Activated CD8-positive, alpha-beta memory T cell treated with anti-CD3 and anti-CD28 coated beads for 36 hours (primary cell): ENCODE results near the gene ITPR2. TPM values are rescaled to one million over a fixed set of nuclear protein-coding genes. Genes with fewer than 3 reads are reported as not detected.
"Not testable (repeated sequence)": the region's sequence is repeated elsewhere in the genome, so short reads cannot be mapped to it uniquely, and the experiment has no call there.

Source experiments
- CTCF ChIA-PET: fragments of 350-600 bp; sonication (Branson Sonifier 250); formaldehyde crosslinking; loops from one replicate; lab custom pipeline; 2021; ENCODE audit warnings: antibody characterized with exemption; lab: Charles Lee
- POLR2A ChIA-PET: fragments of 350-600 bp; sonication (Branson Sonifier 250); formaldehyde crosslinking; loops from one replicate; lab custom pipeline; 2021; ENCODE audit warnings: antibody characterized with exemption; lab: Charles Lee
- total RNA-seq, 2 experiments: library from RNA; stranded (reverse); gene quantifications; one replicate each; pipeline ENCODE4 v1.2.3, GENCODE V29; 2021

ITPR2 gene
- total RNA-seq, 2 experiments from 2014 or later = 27.0 to 28.6 TPM

- POLR2A ChIA-PET = no interaction called here
- CTCF ChIA-PET = no interaction called here
These were observed 32.1 kb downstream of the ITPR2 start for GRCh38 chr12:26800858-26801257.

GRCh38 chr12:26800347-26800746, 32.6 kb downstream of the ITPR2 start:
- ChIA-PET CTCF (no interaction called here), POLR2A (no interaction called here)

- CTCF ChIA-PET = no interaction called here
- POLR2A ChIA-PET = no interaction called here
These were observed 33.3 kb downstream of the ITPR2 start for GRCh38 chr12:26799741-26800140.

- CTCF ChIA-PET = no interaction called here
- POLR2A ChIA-PET = no interaction called here
These were observed 34.4 kb downstream of the ITPR2 start for GRCh38 chr12:26798640-26799039.

- POLR2A ChIA-PET = no interaction called here
- CTCF ChIA-PET = no interaction called here
These were observed 35.0 kb downstream of the ITPR2 start for GRCh38 chr12:26798023-26798422.

GRCh38 chr12:26795910-26796309, 37.1 kb downstream of the ITPR2 start:
- CTCF ChIA-PET = no interaction called here
- POLR2A ChIA-PET = no interaction called here

- POLR2A ChIA-PET = no interaction called here
- CTCF ChIA-PET = interaction anchor here (1.2 to 1.4 kb wide), 3 partner anchors 12 to 223 kb away, joined by 3 to 4 read pairs (median 3); partner anchors contain the start of genes ITPR2 and TM7SF3
These were observed 41.6 kb downstream of the ITPR2 start for GRCh38 chr12:26791301-26791791.

- CTCF ChIA-PET = interaction anchor here (0.7 to 1.2 kb wide), 2 partner anchors 17 to 223 kb away, joined by 3 read pairs; partner anchors contain the start of gene TM7SF3
- POLR2A ChIA-PET = no interaction called here
These were observed 42.4 kb downstream of the ITPR2 start for GRCh38 chr12:26790645-26790994.

GRCh38 chr12:26789731-26790644, 43.0 kb downstream of the ITPR2 start:
- CTCF ChIA-PET = interaction anchor here (0.7 kb wide), 1 partner anchor 18 kb away, joined by 3 read pairs; no protein-coding TSS in a partner anchor
- POLR2A ChIA-PET = no interaction called here

GRCh38 chr12:26786865-26787514, 46.0 kb downstream of the ITPR2 start:
- ChIA-PET POLR2A (interaction anchor here (0.6 kb wide), 1 partner anchor 19 kb away, joined by 12 read pairs; no protein-coding TSS in a partner anchor), CTCF (interaction anchor here (0.6 kb wide), 1 partner anchor 1526 kb away, joined by 3 read pairs; no protein-coding TSS in a partner anchor)

- CTCF ChIA-PET = interaction anchor here (0.6 kb wide), 1 partner anchor 1525 kb away, joined by 3 read pairs; no protein-coding TSS in a partner anchor
- POLR2A ChIA-PET = interaction anchor here (0.6 kb wide), 1 partner anchor 19 kb away, joined by 12 read pairs; no protein-coding TSS in a partner anchor
These were observed 46.5 kb downstream of the ITPR2 start for GRCh38 chr12:26786491-26786864.

GRCh38 chr12:26783816-26784379, 49.1 kb downstream of the ITPR2 start:
- POLR2A ChIA-PET, CTCF ChIA-PET: not testable (repeated sequence)

GRCh38 chr12:26783131-26783526, 49.9 kb downstream of the ITPR2 start:
- ChIA-PET POLR2A (no interaction called here), CTCF (no interaction called here)

- CTCF ChIA-PET = no interaction called here
These were observed 50.4 kb downstream of the ITPR2 start for GRCh38 chr12:26782372-26783130.

GRCh38 chr12:26780656-26781055, 52.3 kb downstream of the ITPR2 start:
- CTCF ChIA-PET, POLR2A ChIA-PET: not testable (repeated sequence)

More at GRCh38 chr12:26782372-26783130, 50.4 kb downstream of the ITPR2 start:
- POLR2A ChIA-PET = no interaction called here

- CTCF ChIA-PET, POLR2A ChIA-PET: not testable (repeated sequence)
These were observed 54.7 kb downstream of the ITPR2 start for GRCh38 chr12:26778173-26778775.

GRCh38 chr12:26777236-26777635, 55.8 kb downstream of the ITPR2 start:
- CTCF ChIA-PET = no interaction called here
- POLR2A ChIA-PET = no interaction called here

GRCh38 chr12:26775991-26776390, 57.0 kb downstream of the ITPR2 start:
- POLR2A ChIA-PET, CTCF ChIA-PET: not testable (repeated sequence)
